Adrenal gland (tissue), 5 donors: ENCODE data around the gene CHTF18.

Experiments
- POLR2A ChIP-seq, 2 donors: fragments of 450-650 bp; IDR thresholded peaks; one replicate each; pipeline ENCODE4 v1.6.1; 2017; ENCODE audit warnings: antibody characterized with exemption in 2 of 2, mild to moderate bottlenecking in 2 of 2, moderate library complexity in 1 of 2
- TF ChIP-seq, protein P1 (sequence below), 6 experiments: fragments of 450-650 bp in 4 of 6; fragments of 200-600 bp in 2 of 6; sonication (generic) in 1 of 6; IDR thresholded peaks; 1 replicate in 5 of 6; 2 replicates in 1 of 6; pipeline versions ENCODE4 v1.5.1 to v1.8.0; 2016 to 2021; ENCODE audit warnings: antibody characterized with exemption in 6 of 6, mild to moderate bottlenecking in 2 of 6, moderate library complexity in 1 of 6
- donor health status: DM: no; HTN: no; CAD: no.

DNA sequence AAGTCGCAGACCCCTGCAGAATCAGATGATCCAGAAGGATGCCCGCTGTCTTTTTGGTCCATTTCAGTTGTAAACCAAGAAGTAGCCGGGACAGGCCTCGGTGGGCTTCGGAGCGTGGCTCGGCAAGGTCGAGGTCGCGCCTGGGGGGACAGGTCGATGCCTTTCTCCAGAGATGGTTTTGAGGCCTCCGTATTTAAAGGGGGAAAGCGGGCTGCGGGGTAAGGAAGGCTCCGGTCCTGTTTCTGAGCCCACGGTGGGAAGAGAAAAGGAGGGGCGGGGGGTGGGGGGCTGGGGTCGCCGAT, 19.6 kb downstream of the CHTF18 start:
- TF ChIP-seq POLR2A (IDR thresholded peaks at IDR 0.05): no peak
- TF ChIP-seq, protein P1, sequence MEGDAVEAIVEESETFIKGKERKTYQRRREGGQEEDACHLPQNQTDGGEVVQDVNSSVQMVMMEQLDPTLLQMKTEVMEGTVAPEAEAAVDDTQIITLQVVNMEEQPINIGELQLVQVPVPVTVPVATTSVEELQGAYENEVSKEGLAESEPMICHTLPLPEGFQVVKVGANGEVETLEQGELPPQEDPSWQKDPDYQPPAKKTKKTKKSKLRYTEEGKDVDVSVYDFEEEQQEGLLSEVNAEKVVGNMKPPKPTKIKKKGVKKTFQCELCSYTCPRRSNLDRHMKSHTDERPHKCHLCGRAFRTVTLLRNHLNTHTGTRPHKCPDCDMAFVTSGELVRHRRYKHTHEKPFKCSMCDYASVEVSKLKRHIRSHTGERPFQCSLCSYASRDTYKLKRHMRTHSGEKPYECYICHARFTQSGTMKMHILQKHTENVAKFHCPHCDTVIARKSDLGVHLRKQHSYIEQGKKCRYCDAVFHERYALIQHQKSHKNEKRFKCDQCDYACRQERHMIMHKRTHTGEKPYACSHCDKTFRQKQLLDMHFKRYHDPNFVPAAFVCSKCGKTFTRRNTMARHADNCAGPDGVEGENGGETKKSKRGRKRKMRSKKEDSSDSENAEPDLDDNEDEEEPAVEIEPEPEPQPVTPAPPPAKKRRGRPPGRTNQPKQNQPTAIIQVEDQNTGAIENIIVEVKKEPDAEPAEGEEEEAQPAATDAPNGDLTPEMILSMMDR (IDR thresholded peaks at IDR 0.05): no peak
